NCI-H146 (cell line): ENCODE measurements around the gene ADH4.
"Not testable (repeated sequence)": the region's sequence is repeated elsewhere in the genome, so short reads cannot be mapped to it uniquely, and the experiment has no call there.

Experiments
- DNase-seq: peaks from one replicate; lab custom pipeline; 2025; lab: John Stamatoyannopoulos, UW

ADH4 gene

DNA sequence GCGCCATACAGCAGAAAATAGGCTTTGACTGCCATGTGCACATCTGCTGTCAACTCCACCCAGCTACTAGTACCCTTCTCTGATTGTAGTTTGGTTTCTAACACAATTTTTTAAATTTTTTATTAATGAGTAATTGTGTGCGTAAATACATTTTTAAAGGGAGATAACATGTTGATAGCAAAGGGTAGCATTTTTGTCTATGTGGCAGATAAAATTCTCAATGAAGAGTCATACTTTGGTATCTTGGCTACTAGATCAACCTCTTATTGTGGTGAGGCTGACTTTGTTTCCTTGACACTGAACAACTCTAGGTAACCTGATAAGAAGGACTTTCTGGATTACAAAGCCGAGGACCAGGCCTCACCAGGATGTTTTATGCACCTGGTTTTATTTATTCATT is 9.5 kb downstream of the ADH4 start:
- no peak for DNase-seq

DNA sequence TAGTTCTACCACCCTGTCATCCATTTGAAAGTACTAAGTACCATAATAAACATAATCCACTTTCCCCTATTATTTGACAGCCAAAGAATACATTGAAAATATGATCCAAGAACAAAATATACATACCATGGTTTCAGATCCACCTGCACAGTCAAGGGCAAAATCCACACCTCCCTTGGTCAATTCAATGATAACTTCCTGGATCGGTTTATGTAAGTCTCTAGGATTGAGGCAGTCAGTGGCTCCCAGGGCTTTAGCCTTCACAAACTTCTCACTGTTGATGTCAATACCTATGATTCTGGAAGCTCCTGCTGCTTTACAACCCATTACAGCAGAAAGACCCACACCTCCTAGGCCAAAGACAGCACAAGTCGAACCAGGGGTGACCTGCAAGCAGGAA is 12.7 kb downstream of the ADH4 start:
- DNase-seq = no peak

DNA sequence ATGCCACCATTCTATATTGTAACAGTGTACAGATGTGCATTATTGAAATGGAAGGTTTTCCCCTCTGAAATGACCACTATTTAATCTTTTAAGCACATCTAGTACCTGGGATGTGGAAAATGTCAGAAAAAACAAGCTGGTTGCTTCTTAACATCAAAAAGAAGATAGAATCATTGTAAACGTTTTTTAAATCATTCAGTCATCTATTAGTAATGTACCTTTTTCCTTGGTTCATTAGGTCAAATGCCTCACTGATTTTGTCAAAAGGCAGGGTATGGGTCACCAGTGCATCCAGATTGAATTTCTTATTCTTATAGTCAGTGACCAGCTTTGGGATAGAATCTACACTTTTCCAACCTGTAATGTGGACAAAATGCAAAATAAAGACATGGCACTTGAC is 17.7 kb downstream of the ADH4 start:
- DNase-seq = no peak

DNA sequence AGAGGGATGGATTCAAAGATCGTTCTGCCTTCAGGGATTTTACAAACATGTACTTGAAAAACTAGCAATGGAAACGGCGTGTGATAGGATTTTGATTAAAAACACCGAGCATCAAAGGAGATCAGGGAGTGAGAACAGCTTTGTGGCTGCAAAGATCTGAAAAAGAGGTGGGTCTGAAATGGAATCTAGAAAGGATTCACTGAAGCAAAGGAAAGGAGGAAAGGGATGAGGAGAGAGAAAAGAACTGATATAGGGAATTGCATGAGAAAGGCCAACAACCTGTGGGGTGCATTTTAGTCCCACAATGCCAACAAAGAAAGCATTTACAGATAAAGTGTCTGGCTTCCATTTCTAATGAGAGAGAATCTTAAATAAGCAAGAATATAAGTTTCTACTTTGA is 23.1 kb downstream of the ADH4 start:
- no peak for DNase-seq

DNA sequence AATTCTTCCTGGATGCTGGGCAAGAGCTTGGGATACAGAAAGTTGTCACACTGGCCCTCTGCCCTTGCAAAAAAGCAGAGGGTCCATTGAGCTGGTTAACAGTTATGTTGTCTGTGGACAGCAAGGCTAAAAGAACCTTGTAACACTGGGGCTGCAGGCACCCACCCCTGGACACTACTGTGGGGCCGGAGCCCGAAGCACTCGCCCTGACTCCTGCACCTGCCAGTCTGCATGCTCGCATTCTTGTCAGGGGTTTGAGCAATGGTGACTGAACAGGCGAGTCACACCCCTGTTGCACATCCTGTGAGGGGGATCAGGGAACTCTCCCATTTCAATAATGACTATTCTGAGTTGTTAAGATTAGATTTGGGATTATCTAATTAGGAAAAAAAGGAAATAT is 23.6 kb downstream of the ADH4 start:
- DNase-seq = no peak

DNA sequence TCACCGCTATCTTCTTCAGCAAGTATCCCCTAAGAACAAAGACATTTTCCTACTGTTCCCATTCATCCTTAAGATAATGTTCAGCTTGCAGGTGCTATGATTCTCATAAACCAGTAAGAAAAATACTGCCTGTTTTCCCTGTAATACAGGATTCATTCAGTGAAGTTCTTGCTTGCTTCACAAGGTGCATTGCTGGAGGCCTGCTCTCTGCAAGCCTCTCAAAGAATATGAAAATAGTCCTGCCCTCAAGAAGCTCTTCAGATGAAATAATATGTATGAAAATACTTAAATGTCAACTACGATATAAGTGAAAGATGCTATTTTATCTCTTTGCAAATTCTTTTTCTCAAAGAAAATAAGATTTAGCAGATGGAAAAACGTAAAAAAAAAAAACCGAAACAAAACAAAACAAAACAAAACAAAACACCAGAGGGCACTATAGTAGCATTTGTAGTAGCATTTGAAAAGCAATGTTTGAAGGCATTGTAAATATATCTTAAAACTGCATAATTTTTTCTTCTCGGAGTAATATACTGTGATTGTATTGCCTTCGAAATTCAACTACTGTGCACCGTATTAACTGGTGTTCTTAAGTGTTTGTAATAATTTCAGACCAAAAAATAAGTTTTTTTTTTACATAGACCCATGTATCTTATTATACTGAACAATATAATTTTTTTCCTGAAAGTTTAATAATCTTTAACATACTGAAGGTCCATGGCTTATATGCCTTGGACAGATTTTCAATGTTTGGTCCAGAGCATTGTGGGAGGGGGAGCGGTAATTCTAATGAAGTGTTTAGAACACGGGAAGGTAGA is 26.0 kb downstream of the ADH4 start:
- no peak for DNase-seq

DNA sequence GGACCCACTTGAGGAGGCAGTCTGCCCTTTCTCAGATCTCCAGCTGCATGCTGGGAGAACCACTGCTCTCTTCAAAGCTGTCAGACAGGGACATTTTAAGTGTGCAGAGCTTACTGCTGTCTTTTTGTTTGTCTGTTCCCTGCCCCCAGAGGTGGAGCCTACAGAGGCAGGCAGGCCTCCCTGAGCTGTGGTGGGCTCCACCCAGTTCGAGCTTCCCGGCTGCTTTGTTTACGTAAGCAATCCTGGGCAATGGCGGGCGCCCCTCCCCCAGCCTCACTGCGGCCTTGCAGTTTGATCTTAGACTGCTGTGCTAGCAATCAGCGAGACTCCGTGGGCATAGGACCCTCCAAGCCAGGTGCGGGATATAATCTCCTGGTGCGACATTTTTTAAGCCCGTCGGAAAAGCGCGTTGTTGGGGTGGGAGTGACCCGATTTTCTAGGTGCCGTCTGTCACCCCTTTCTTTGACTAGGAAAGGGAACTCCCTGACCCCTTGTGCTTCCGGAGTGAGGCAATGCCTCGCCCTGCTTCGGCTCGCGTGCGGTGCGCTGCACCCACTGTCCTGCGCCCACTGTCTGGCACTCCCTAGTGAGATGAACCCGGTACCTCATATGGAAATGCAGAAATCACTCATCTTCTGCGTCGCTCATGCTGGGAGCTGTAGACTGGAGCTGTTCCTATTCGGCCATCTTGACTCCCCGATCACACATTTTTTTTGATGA is 26.8 kb downstream of the ADH4 start:
- DNase-seq = not testable (repeated sequence)

DNA sequence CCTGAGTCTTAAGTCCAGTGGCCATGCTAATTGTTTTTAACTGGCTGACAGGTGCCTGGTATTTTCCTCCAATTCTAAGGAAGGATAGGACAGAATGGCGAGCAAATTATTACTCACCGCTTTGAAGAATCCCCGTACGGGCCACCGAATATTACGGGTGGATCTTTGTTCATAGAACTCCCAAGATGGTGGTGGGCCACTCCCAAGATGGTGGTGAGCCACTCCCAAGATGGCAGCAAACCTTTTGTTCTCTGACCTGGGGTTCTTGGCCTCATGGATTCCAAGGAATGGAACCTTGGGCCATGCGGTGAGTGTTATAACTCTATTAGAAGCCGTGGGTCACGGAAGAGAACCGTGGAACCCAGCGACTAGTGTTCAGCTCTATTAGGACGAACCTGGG is 34.8 kb downstream of the ADH4 start:
- DNase-seq = not testable (repeated sequence)

DNA sequence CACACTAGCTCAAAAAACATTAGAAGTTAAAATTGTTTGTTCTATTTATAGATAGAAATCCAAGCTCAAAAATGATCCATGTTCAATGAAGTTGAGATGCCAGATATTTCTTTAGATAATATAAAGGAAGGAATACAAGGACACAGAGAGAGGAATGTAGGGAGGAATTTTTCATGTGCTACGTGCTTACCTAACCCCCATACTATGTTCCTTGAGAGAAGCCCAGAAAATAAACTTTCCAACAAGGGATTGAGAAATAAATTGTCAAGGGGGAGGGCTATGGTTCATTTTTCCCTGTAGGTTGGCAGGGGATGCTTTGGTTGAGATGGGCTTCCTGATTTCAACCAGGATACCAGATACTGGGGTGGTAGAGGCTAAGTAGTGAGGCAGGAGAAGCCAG is 39.9 kb downstream of the ADH4 start:
- DNase-seq = no peak

DNA sequence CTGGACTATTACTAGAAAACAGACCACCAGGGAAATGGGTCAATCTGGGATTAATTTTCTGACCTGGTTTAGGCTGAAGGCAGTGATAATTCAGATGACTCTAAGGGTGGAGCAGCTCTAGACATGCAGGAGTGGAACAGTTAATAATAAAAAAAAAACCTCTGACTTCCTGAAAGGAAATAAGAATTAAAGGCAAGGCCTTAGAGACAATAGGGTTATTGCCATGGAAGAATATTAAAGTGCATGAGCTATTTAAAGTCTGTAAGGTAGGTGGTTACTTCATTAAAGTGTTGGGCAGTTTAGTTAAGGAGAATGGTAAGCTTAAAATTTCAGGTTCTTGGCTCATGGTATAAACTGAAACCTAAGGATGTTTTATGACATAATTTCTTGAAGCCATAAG is 40.9 kb downstream of the ADH4 start:
- DNase-seq = no peak

DNA sequence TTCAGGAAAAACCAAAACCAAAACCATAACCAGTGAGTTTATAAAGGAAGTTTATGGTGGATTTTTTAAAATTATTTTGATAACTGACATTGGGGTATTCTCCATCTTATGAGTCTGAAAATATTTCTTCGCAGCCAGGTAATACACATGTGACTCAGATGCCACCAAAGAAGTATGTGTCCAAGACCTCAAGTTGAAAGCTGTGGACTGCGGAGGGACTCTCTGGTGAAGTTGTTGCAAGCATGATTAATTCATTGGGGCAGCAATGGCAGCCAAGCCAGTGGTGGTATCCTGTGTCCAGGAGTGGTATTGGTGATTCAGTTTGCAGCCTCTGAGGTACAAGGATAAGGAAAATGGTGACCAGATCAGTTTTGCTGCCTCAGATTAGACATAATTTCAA is 41.5 kb downstream of the ADH4 start:
- no peak for DNase-seq

DNA sequence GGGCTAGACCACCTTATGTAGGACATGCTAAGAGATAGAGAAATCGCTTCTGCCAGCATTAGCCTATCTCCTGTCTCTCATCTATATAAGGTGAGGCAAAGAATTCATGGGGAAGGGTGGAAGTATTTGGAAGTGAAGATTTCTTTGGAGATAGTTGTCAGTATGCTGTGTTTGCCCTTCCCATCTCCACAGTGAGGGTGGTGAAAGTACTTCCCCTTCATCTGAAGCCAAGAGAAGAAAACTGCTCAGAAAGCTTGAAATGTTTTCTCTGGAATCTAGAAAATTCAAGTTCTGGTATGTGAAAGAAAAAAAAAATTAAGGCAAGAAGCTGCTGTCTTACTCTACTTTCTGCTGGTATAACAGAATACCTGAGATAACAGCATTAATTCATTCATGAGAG is 43.2 kb downstream of the ADH4 start:
- no peak for DNase-seq

DNA sequence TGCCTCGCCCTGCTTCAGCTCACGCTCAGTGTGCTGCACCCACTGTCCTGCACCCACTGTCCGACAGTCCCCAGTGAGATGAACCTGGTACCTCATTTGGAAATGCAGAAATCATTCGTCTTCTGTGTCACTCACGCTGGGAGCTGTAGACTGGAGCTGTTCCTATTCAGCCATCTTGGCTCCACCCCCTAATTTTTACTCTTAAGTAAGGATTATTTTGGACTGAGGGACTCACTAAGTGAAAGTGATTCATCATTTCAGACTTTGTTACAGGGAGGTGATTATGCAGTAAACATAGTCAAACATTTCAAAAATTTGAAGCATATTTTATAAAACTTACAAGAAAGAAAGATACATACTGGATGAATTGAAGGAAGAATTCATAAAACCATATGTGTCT is 44.3 kb downstream of the ADH4 start:
- not testable (repeated sequence) for DNase-seq

DNA sequence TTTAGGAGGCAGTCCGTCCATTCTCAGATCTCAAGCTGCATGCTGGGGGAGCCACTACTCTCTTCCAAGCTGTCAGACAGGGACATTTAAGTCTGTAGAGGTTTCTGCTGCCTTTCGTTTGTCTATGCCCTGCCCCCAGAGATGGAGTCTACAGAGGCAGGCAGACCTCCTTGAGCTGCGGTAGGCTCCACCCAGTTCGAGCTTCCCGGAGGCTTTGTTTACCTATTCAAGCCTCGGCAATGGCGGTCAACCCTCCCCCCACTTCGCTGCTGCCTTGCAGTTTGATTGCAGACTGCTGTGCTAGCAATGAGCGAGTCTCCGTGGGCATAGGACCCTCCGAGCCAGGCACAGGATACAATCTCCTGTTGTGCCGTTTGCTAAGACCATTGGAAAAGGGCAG is 44.8 kb downstream of the ADH4 start:
- no peak for DNase-seq

DNA sequence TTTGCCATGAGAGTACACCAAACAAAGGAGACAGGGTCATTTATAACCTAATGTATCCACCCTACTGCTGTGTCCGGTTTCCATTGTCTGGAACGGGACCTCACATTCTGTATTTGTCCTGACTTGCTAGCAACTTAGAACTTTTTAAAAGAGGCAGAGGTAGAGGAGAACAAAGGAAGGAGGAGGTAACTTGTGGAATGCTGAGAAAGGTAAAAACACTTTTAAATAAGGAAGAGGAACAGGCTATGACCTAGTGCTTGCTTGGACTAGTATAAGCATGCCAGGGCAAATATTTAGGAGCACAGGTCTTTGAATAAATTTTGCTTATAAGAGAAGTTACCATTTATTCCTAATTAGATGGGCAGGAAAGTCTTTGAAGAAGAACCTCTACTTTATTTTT is 52.3 kb downstream of the ADH4 start:
- not testable (repeated sequence) for DNase-seq

DNA sequence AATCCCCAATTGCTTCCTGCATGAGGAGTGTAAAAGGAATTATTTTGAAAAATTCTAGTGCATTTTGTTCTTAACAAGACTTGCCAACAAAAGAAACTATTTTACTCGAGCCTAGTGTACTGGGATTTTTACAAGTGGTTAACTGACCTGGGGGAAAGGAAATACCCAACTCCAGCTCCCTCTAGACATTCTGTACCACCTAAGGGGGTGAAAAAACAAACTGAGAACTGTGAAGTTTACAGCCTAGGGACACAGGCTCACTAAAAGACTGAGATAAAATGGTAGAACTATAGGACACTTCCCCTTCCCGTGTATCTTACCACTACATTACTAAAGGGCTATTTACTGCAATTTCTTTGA is 52.9 kb downstream of the ADH4 start:
- DNase-seq = no peak

DNA sequence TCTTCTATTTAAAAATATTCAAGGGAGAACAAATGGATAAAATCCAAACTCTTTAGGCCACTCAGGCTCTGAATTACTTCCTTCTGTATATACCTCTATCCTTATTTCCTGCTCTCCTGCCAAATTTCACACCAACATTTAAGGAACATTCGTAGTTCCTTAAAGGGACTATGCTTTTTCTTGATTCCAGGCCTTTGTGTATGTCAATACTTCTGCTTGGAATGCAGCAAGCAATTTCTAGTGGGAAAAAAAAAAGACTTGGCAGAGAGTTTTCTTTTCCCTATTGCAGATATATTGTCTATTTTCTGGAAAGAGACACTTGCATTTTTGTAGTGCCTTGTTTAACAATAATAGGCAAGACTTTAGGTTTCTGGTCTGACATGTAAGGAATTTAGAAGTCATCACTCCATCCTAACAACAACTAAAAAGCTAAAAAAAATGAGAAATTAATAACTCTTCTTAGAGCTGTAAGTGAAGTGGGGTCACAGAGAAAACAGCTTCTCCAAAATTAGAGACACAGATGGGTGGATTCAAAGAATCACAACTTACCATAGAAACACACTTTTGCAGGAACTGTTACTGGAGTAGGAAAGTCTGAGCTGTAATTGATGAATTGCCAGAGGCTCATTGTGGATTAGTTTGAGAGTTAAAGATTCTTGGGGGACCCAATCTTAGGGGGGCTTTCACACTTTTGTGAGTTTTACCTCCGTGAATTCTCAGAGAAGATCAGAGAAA is 53.4 kb downstream of the ADH4 start:
- no peak for DNase-seq

DNA sequence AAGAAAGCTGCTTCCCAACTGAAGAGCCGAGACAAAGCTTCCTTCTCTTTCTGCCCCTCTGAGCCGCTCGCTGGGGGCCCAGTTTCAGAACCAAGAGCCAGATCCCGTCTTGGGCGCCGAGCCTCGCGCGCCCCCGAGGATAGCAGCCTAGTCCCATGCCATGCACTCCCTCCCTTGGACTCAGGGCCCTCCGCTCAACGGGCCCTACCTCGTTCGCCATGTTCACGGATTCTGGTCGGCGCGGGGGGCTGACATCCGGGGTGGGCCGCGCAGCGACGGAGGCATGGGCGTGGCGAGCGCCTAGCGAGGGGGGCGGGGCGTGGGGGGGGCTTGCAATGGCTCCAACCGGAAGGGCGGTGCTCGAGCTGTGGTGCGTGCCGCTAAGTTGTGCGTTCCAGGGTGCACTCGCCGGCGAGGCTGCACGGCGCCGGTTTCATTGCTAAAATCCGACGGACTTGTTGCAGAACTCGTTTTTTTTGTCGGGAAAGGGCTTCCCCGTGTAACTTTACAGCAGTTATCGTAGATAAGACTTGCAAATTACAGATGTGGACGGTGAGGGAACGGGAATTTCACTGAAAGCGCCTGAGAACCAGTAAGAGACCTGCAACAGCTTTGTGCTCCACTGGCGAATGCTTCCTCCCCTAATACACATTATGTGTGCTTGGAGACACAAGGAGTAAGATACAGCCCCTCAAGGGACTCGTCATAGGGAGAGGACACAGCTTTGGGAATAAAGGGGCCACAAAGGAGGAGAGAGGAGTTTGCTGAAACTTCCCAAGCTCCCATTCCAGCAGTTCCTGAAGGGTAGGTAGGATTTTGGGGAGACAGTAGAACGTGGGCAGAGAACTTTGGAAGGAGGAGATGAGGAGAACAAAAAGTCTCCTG is 55.4 kb downstream of the ADH4 start, which contains the start of gene ADH5:
TSS of gene ADH5 (minus strand) at position 308 of the 885 bp plus-strand sequence. CDS start at position 220, 88 bp downstream.
- DNase-seq = peak; percentile 72

DNA sequence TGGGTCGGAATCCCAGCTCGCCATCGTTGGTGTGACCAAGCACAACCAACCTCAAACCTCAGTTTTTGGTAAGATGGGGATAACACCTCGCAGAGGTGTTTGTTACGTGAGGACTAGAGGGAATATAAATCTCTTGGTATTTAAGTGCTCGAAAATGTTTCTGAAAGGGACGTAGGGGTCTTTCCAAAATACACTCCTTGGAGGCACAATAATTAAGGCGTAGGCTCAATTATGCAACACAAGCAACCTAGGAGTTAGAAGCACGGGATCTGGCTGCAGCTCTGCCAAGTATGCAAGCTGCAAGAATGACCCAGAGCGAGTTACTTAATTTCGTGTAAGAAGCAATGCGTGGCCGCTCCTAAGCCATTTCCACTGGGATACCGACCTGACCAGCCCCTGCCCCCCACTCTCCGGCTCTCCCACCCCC is 56.1 kb downstream of the ADH4 start:
- DNase-seq = peak; percentile 13

DNA sequence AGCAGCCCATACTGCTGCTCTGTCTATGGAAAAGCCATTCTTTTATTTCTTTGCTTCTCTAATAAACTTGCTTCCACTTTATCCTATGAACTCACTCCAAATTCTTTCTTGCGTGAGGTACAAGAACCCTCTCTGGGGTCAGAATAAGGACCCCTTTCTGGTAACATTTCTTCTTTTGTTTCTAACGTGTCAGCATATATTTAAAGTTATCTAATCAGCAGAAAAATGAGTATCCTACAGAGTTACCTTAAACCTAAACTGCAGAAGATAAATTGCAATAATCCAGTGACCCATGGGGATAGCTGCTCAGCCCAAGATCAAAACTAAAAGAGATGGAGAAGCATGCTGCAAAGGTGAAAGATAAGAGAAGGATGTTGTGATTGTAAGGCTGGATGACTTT is 59.5 kb downstream of the ADH4 start:
- DNase-seq = no peak

DNA sequence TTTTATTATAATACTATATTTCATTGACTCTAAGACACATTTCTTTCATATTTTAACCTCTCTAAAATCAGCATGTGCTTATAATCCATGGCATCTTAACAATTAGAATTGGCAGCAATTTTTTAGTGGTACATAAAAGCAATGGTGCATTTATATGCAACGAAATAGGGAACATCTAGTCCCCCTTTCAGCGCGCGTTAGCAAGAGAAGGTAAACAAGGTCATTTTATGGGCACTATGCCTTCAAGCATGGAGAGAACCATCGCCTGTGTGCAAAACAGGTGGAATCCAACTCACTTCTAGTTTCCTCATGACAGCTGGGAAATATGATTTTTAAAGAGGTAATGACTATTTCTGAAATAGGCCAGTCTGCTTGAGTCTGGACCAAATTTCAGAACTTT is 61.9 kb downstream of the ADH4 start:
- no peak for DNase-seq

DNA sequence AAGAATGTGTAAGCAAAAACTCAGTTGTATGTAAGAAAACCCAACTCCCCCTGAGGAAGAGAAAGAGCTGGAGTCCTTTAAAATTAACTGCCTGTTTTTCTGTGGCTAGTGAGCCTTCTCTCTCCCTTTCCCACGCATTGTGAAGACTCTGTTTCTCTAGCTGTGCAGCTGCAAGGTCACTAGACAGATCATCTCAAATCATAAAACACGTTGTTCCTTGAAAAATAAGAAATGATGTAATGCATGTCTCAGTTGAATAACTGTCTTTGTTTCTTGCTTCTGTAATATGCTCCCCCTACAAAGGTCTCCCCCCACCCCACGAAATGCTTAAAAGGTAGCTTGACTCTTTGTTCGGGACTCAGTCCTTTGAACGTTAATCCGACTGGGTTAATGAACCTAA is 63.2 kb downstream of the ADH4 start:
- not testable (repeated sequence) for DNase-seq
